Measurements from ENCODE around the gene KCNA3.

GRCh38 chr1:110696818-110697217 is 22.1 kb upstream of the KCNA3 start:
- TF ChIP-seq KLF7 (tag by site-specific recombination; IDR thresholded peaks at IDR 0.05; ENCODE audit: borderline replicate concordance) = no peak
- no peak for TF ChIP-seq OVOL3 (tag by site-specific recombination; IDR thresholded peaks at IDR 0.05)
- TF ChIP-seq CTCF (tag by site-specific recombination; IDR thresholded peaks at IDR 0.05) = no peak
- TF ChIP-seq REST (tag by site-specific recombination; IDR thresholded peaks at IDR 0.05) = no peak
- no peak for TF ChIP-seq ZNF580 (tag by site-specific recombination; IDR thresholded peaks at IDR 0.05)
- no peak for TF ChIP-seq ZNF843 (tag by site-specific recombination; IDR thresholded peaks at IDR 0.05)
